ENCODE results near the gene FARS2.

DNA sequence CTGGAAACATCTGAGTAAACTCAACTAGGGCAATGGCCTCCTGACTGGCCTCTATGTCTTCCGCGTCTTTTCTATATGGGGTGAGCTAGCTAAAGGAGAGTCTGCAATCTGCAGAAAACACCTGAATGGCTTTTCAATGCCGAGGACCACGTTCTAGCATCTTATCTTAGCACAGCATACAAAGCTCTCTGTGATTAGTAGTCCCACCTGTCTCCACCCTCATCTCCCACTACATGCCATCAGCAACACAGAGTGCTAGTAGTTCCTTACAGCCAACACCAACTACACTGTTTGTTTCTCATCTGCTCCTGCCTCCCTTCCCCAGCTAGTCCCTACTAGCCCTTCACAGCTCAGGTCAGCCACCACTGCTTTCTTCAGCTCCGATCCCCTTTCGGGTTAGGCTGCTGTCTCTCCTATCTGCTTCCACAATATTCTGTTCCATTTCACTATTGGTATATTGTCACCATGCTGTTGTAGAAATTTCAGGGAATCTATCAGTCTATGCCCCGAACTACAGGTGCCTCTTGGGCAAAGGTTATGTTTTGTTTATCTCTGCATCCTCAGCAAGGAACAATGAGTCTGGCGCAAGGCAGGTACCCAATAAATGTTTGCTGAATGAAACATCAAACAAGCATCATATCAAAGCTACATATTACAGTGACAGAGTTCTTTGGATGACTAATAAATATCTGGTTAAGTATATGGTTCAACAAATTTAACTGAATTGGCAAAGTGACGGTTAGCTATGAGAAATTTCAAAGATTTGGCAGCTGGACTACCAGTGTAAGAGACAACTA, 12.8 kb upstream of the FARS2 start:
- no peak for TF ChIP-seq SPI1 (IDR thresholded peaks at IDR 0.05; ENCODE audit: borderline replicate concordance, low read depth, low read length)
- TF ChIP-seq ZNF324 (CRISPR knock-in tag; IDR thresholded peaks at IDR 0.05), result no peak
- no peak for TF ChIP-seq FOSL1 (tag; conservative IDR thresholded peaks at IDR 0.05)
- TF ChIP-seq ZNF121 (CRISPR knock-in tag; conservative IDR thresholded peaks at IDR 0.05), result no peak
- TF ChIP-seq CEBPB (tag; IDR thresholded peaks at IDR 0.05), result no peak
- no peak for TF ChIP-seq DACH1 (IDR thresholded peaks at IDR 0.05; ENCODE audit: partially characterized antibody)
- TF ChIP-seq, protein P1, sequence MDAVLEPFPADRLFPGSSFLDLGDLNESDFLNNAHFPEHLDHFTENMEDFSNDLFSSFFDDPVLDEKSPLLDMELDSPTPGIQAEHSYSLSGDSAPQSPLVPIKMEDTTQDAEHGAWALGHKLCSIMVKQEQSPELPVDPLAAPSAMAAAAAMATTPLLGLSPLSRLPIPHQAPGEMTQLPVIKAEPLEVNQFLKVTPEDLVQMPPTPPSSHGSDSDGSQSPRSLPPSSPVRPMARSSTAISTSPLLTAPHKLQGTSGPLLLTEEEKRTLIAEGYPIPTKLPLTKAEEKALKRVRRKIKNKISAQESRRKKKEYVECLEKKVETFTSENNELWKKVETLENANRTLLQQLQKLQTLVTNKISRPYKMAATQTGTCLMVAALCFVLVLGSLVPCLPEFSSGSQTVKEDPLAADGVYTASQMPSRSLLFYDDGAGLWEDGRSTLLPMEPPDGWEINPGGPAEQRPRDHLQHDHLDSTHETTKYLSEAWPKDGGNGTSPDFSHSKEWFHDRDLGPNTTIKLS (IDR thresholded peaks at IDR 0.05; ENCODE audit: borderline replicate concordance, low read depth), result no peak
